Hematopoietic multipotent progenitor cell treated with erythropoietin and hydrocortisone succinate and interleukin-3 and kit ligand, for 8 days (in vitro differentiated cells): Measurements from ENCODE around the gene PIK3R1.

Experiments used
- DNase-seq: peaks from one replicate; pipeline ENCODE4 v3.0.0-alpha.2; 2015

PIK3R1 gene

DNA sequence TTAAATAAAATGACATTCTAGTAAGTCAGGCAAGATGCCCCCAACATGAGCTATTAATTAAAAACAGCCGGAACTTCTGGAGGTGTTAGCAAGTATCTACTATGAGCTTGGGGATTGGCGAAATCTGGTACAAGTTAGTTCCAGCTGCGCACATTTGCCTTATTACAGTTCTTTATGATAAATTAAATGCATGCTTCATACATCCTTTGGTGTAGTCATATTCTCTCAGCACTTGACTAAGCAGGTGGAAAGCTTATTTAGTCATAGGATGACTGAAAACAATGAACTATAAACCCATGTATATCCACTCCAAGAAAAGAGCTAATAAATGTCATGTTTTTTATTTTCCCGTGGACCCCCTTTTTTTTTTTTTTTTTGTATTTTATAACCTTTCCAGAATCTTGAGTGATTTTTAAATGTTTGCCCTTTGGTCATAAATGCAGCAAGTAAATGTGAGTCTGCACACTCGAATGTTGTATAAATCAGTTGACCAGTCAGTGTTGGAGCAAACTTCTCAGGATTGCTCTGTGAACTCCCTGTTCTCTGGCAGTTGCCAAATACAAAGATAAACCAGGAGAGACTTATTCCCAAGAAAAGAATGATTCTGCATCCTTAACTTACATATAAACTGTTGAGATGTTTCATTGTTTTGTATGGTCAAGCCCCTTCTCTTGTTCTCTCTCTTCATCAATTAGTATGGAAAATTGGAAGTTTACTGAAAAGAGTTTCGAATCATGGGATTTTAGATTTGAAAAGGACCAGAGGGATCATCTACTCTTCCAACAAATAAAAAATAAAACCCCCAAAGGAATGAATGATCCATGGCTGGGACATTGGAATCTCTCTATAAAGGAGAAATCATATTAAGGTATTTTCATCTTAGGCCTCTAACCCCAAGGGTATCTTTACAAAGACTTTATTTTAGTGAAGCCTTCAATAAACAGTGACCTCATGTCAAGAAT is 38.3 kb downstream of the PIK3R1 start:
- no peak for DNase-seq

DNA sequence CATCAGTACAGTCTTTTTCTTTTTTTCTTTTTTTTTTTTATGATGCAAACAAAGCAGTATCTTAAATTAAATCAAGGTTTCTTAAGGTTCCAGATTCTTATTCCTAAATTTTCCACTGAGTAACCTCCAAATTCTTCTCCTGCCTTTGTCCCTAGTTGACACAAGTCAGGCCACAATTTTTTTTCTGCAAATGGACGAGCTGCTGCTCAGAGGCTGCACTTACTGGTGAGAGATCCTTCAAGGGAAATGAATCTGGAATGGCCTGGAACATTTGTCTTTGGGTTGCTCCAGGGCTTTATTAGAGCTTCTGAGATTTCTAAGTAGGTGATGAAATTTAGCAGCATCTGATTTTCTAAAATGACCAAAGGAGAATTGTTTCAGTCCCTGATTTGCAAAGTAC is 39.3 kb downstream of the PIK3R1 start:
- DNase-seq: no peak

DNA sequence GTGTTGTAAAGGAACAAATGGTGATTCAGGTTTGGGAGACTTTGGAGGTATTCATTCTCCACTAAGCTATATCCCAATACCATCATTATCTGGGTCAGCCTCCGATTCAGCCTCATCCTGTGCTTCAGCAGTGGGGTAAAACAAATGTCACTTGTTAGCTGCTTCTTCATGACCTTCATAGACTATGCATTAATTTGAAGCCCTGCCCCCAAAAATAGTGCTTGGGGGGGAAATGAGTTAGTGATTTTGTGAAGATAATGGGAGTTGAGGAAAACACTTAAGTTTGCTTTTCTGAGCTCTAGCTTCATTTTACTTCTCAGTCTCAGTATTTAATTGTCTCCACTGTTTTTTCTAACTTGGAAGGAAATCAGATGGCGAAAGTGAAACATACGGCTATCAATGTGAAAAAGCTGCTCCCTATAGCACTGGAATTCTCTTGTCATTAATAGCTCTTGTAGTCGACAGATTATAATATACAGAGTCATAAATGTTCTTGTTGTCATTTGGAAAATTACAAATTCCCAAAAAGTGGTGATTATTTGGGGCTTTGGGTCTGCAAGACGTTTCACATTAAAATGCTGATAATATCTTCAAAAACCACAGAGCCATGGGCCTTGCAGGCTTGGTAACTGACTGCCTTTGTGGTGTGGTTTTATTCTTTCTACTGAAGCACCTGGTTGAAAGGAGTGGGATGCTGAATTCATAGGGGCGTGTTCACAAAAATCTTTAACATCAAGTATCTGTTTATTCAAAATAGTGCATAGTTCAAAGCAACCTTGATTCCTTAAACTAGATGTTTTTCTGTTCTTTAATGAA is 40.0 kb downstream of the PIK3R1 start:
- peak; percentile 42 for DNase-seq

DNA sequence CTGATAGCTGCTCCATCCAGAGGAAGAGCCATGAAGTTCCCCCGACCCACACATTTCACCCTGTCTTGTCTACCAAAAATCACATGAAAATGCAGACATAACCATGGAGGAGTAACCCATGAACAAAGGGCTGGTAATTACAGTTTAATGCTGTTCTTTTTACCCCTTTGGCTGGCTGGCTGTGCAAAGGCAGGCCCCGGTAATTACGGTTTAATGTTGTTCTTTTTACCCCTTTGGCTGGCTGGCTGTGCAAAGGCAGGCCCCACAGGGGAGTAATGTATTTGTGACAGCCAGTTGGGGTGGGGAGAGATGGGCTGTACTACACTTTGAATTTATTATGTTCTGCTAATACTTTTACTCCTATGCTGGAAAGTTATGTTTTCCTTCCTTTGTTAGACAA is 41.7 kb downstream of the PIK3R1 start:
- DNase-seq: no peak

DNA sequence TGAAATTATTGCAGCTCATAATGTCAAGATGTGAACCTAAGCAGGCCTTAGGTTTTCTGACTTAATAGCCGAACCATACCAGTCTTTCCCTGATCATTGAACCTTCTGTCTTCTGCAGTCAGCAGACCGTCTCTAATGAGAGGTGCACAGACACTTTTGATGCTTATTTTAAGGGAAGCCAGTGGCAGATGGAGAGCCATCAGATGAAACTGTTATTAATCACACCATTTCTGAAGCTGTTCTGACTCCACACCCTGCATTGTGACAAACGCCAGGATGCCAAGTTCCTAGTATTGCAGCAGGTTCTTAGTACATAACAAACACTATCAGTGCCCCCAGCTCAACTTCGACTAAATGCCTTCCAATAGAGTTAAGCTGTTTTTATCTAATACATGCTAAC is 43.0 kb downstream of the PIK3R1 start:
- DNase-seq: no peak

DNA sequence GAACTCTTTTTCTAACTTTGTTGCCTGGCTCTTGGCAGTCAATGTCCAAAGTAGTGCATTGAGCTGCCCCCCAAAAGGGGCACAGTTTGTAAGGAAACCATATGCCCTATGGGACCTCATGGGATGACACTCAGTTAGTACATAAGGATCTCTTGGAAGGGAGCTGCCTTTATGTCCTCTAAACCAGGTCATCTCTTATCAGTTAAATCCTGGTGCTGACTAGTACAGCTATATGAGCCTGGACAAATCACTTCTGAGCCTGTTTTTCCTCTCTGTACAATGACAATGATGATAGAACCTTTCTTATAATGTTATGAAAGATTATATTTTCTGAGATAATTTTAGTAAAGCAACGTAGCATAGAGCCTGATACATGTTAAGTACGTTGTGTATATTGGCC is 44.1 kb downstream of the PIK3R1 start:
- no peak for DNase-seq

DNA sequence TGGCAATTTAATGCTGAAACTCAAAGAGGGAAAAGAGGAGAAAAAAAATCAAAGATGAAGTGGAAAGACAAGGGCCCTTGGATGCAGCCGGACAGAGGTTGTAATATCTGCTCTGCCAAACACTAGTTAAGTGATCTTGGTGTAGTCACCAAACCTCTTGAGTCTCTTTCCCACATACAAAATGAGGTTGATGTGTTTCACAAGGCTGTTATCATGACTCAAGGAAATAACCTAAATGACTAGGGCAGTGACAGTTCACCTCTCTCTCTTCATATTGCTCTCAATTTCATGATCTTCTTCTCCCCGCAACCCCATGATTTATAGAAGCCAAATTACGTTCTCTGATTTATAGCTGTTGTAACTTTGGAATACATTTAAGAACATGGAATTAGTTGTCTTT is 44.9 kb downstream of the PIK3R1 start:
- no peak for DNase-seq

DNA sequence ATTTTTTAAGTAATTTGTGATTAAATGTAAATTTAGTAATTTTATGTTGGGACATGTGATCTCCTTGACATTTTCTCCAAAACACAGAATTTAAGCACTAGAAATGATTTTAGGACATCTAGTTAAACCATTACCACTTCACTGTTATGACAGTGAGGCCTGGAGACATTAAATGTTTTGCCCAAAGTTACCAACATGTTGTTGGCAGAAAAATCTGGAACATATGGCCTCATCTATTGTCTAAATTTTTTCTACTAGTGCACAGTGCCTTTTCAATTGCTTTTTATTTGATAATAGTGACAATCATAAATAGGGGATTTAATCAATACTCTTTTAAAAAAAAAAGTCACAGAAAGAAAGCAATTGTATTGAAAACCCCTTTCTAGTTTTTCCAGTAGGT is 45.6 kb downstream of the PIK3R1 start:
- DNase-seq: no peak

DNA sequence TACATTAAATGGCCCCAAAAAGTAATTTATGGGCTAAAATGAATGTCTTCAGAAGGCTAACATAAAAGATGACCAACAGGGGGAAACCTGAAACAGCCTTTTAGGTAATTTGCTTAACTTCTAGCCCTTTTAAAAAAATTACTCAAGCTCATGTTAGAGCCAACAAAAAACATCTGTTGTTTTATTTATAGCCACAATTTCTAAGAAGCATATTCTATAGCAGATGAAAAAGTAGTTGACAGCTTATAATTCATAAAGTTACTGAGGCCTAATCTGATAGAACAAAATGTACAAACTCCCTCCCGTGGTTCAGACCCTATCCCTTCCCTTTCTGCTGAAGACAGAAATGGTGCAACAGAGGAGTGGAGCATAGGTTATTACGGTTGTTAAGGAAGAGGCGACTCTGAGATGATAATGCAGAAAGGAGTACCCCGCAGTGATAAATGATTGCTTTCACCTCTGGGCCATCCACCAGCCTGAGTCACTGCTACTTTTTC is 46.1 kb downstream of the PIK3R1 start:
- peak; percentile 30 for DNase-seq

DNA sequence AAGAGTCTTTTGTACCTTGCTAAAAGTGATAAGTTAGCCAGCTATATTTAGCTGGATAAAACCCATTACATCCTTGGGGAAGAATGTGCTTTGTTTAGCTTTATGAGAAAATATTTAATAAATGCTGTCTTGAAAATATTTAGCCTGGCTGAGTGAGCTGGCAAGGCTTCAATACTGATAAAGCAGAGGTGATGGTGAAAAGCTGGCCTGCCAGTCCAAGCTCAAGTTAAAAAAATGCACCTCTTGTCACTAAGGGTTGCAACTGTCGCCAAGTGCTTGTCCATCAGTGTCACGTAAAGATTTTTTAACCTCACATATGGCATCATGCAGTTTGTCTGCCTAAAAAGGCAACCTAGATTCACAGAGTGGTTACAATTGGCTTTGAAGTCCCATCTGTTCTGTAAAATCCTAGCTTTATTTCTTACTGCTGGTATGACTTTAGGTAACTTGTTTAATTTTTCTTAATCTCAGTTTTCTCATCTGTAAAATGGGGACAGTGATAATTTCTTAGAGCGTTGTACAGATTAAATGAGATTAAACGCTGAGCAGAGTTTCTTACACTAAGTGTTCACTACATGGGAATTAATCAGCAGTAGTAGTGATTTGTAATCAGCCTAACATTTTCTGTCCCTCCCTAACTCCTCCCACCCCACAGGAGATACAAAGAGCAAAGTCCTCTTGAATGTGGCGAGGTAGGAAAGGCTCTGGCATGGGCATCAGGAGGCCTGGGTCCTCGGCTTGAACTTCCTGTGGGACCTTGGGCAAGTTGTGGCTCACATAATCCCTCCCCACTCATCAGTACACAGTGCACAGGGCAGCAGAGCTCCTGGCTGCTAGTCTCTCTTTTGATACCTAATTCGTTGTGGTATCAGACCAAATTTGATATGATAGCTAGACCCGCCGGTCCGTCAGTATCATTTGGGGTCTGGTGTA is 48.7 kb downstream of the PIK3R1 start:
- no peak for DNase-seq

DNA sequence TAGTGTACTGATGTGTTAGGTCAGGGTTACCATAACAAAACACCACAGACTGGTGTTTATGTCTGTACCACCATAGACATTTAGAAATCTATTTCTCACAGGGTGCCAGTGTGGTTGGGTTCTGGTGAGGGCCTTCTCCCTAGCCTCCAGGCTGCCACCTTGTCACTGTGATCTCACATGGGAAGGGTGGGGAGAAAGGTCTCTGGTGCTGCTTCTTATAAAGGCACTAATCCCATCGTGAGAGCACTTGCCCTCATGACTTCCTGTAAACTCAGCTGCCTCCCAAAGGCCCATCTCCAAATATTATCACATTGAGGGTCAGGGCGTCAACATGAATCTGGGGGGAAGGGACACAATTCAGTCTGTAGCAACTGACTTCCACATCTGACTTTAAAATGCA is 49.8 kb downstream of the PIK3R1 start:
- DNase-seq: no peak

DNA sequence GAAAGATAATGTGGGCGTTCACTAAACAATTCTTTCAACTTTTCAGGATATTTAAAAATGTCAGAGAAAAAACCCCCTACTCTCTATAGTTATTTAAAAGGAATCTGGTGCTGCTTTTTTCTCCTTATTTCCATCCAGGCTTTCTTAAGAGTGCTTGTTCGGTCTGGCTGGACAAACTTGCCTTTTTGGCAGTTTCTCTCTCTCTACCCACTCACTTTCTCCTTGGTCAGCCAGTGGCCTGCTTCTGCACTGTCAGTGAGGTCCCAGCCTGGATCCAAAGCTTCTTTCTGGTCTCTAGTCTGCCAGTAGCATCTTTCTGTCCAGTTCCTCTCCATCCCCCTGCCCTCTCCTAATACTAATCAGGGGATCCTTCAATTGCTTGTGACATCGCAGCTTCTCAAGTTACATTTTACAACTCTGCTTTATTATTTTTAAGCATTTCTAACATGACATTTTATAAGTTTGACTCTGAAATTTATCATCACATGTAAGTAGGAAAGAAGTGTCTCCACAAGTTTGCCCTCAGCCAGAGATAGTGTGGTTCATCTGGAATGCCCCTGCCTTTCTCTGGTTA is 50.4 kb downstream of the PIK3R1 start:
- DNase-seq: no peak

DNA sequence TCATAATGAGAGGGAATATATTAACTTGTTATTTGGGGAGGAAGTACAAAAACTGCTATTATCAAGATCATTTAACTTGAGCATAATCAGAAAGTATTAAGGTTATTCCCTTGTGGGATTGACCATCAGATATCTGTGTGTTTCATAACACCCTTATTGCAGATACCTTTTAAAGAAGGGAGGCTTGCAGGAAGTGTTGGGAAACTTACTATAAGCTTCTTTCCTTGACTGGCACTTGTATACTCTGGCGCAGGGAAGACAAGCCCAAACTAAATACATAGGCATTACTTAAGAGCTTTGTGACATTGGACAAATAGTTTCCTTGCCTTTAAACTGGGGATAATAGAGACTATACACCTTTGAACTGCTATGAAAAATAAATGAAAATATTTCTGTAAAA is 50.9 kb downstream of the PIK3R1 start:
- DNase-seq: no peak

DNA sequence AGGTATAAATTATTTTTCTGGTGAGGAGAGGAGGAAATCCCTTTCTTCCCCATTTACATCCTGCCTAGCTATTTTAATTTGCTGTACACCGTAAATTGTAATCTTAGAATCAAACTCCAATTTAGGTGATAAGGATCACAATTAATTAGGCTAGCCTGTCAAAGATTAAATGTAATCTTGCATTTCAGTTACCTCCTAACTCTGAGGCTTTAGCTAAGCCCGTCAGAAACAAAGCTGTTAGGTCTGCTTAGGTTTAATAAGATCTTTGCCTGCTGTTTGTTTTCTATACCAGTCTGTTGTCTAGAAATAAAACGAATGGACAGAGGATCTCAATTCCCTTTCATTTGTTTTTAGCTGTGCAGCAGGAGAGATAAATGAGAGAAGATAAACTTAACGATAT is 51.5 kb downstream of the PIK3R1 start:
- DNase-seq: no peak

DNA sequence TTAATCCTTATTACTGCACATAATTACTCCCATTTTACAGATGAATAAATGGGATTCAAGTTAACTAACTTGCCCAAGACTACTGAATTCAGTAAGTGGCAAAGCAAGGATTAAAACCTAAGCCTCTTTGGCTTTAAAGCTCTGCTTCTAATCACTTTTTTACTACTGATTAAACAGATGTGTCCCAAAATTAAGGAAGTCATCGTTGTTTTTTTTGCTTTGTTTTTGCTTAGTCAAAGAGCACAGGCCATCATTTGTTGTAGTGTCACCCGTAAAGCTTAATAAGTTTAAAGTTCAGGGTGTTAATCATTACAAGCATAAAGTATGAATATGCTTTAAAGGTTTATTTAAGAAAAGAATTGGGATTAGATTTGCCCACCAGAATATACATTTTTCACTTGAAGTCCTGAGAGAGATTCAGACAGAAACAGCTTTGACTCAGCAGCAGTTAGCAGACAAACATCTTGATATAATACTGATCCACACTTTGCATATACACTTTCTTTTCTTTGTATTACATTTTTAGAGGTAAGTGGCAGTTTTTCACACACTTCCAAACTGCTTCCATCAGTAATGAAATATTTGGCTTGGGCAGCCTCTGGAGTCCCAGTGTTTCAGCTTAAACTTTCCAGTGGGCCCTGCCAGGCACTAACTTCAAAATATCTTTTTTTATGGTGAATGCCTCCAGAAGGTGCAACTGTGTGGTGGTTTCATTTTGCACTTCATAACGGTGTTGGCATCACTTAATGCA is 52.7 kb downstream of the PIK3R1 start:
- no peak for DNase-seq

DNA sequence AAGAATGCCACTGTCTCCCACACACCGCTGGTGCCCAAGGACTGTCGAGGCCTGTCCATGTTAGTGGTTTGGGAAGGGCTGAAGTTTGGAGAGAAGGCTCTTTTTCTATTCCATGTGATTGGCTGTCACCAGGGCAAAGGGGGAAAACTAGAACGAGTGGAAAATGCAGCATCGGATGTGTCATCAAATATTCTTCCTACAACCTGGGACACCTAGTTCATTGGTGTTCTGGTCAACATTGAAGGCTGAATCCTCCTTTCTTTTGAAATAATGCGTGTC is 53.2 kb downstream of the PIK3R1 start:
- DNase-seq: no peak

DNA sequence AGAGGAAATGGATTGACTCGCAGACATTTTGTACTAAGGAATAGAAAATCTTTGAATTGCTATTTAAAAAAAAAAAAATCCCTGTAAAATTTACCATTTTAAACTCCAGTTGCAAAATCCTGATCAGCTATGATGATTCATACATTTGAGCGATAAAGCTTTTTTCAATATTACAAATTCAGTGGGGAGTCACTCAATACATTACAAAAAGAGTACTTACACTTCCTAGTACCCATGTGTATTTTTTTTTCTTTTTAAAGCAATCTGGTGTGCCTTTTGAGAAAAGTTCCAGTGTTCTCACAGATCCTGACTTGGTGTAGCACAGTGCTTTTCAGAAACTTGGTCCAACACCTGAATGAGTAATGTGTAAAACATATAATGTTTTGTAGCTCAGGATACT is 54.3 kb downstream of the PIK3R1 start:
- DNase-seq: no peak

DNA sequence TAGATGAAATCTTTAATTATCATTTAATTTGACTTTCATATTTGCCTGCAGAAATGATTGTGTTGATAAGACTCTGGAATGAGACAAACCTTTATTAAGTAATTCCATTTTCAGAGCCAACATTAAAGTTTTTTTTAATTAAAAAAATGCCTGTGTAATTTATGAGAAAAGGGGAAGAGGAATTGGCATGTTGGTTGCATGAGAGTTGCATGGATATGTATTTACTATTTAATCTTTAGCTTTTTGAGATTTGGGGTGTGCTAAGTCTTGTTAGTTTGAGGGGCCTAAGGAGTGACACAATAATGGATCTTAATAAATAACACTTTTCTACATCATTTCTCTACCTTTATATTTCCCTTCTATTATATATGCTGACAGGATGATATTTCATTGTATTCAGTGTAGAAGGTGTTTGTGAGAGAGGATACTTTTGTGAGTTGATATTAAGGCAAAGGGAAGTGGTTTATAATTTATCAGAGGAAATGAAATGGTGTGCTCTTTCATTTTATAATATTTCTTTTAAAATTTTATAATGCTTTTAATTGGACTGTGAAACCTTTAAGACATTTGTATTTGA is 54.9 kb downstream of the PIK3R1 start:
- no peak for DNase-seq

DNA sequence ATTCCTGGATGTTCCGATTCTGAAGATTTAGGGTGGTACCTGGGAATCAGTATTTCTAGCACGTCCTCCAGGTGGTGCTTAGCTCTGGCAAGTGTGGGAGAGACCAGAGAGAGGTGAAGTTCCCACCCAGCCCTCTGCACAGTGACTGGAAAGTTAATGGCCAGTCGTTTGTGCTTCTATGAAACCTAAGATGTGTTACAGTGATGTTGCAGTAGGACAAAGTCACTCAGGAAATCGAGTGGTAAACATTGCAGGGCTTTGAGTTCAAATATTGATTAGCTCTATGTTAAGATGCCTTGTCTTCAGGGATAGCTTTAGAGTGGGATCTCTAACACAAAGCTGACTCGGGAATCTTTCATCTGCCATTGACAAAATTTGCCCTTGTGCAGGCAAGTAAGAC is 55.6 kb downstream of the PIK3R1 start:
- DNase-seq: no peak

DNA sequence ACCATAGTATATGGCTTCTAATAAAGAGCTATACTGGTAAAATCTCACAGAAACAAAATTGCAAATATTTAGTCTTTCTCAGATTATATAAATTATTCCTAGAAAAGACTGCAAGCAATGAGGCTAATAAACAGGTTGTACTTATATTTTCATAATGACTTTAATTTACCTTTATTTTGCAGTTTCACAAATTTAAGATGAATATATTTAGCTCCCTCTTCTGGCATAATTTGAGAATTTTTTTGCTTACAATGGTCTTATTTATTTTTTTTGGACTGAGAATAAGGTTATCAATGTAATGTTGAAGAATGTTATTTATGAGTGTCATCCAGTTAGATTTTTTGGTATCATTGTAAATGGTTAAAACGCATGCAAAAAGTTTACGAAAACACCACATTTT is 56.7 kb downstream of the PIK3R1 start:
- DNase-seq: peak; percentile 49

DNA sequence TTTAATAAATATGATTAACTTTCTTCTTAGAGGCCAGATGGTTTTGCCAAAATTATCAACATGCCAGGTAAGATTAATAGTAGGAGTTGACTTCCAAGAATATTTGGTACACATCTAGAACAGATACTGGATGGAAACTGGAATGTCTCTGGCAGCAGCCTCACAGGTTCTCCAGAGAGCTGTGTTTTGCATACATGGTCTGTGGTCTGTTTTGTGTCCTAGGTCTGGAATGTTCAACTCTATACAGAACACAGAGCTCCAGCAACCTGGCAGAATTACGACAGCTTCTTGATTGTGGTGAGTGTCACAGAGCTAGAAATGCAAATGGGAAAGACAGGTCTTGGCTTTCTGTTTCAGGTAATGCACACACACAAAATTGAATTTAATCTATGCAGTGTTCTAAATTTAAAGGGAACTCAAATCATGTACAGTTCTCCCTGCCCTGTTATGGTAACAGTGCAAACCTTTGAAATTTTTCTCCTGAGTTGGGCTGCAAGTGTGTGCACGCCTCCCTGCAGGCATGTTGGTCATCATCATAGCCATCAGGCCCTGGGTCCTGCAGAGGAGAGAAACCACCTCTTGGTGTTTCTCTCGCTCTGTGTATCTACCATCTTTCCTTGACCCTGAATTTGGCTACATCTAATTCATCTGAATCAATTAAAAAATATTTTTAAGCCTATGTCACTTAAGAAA is 58.3 kb downstream of the PIK3R1 start:
- DNase-seq: no peak
